ENCODE results near the gene MCF2L2. TPM values are rescaled to one million over a fixed set of nuclear protein-coding genes. Genes with fewer than 3 reads are reported as not detected.
A peak's percentile ranks its signal among the peaks of the same experiment; 100 is the strongest.

The MCF2L2 gene
- total RNA-seq, 1 donor from 2014 or later: not detected

DNA sequence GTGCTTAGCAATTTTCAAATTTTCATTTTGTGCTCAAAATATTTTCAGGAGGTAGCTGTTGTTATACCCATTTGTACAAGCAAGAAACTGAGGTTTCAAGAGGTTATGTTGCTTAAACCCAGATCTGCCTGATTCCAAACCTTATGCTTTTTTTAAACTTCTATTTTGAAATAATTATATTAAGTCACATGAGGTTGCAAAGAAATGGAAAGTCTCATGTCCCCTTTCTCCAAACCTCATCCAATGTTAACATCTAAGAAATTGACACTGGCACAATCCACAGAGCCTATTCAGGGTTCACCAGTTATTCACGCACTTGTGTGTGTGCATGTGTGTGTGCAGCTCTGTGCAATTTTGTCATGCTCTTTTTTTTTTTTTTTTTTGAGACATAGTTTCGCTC lies 140.3 kb downstream of the MCF2L2 start:
- H3K27me3 ChIP-seq: no peaks in the 10 kb centered on the region
- no peaks in the 10 kb centered on the region for H3K36me3 ChIP-seq
- DNase-seq (ENCODE audit: low spot score in 2 of 2): no peak
- TF ChIP-seq, protein P1, sequence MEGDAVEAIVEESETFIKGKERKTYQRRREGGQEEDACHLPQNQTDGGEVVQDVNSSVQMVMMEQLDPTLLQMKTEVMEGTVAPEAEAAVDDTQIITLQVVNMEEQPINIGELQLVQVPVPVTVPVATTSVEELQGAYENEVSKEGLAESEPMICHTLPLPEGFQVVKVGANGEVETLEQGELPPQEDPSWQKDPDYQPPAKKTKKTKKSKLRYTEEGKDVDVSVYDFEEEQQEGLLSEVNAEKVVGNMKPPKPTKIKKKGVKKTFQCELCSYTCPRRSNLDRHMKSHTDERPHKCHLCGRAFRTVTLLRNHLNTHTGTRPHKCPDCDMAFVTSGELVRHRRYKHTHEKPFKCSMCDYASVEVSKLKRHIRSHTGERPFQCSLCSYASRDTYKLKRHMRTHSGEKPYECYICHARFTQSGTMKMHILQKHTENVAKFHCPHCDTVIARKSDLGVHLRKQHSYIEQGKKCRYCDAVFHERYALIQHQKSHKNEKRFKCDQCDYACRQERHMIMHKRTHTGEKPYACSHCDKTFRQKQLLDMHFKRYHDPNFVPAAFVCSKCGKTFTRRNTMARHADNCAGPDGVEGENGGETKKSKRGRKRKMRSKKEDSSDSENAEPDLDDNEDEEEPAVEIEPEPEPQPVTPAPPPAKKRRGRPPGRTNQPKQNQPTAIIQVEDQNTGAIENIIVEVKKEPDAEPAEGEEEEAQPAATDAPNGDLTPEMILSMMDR (IDR thresholded peaks at IDR 0.05): no peak
- H3K9me3 ChIP-seq: no peaks in the 10 kb centered on the region
- intact Hi-C loops (cut with DNase I): loop anchor here (5.0 kb wide), 1 partner anchor 349 kb away; the partner anchor contains the start of gene KLHL24
- peak overlapping the region; percentile 58 to 89 for H3K27ac ChIP-seq
- H3K4me3 ChIP-seq: no peak overlapping the region
- H3K4me1 ChIP-seq: peaks cover 5 to 27% of the 10 kb centered on the region in 2 donors

DNA sequence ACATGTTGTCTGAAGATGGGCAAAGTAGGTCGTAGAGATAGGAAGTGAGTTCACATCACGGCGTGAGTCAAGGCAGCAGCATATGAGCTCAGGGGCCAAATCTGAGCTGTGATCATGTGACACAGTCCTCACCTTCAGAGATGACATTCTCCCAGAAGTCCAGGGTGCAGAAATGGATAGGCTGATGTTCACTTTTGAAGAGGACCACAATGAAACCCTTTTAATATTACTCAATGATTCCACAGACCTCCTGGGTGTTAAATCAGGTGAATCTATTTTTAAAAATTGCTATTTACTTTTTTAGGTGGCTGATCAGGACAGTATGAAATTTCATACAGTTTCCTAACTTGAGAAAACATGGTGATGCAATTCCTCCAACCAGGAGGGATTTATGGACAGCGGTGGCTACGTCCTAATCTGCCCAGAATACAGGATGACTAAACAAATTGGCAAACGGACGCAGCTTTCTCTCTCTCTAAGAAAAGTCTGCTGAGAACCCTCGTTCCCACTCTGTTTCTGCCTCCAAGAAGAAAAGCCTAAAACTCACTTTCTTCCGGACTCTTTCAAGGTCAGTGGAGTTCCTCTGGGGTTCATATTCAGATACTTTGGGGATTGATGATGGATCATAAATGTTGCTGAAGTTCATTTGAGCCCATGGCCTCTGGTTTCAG lies 141.0 kb downstream of the MCF2L2 start:
- Histone ChIP-seq H3K4me3 (no peak overlapping the region), H3K27me3 (no peaks in the 10 kb centered on the region), H3K36me3 (no peaks in the 10 kb centered on the region), H3K9me3 (no peaks in the 10 kb centered on the region), H3K4me1 (peaks cover 5 to 27% of the 10 kb centered on the region in 2 donors), H3K27ac (peak overlapping the region; percentile 83 to 89)
- intact Hi-C loops (cut with DNase I): loop anchor here (2.0 to 5.0 kb wide), 3 partner anchors 33 to 350 kb away; partner anchors contain the start of genes KLHL24 and MCCC1
- TF ChIP-seq, protein P1 (IDR thresholded peaks at IDR 0.05): no peak
- DNase-seq (ENCODE audit: low spot score in 2 of 2): peak in 1 of 2 donors; percentile 74

DNA sequence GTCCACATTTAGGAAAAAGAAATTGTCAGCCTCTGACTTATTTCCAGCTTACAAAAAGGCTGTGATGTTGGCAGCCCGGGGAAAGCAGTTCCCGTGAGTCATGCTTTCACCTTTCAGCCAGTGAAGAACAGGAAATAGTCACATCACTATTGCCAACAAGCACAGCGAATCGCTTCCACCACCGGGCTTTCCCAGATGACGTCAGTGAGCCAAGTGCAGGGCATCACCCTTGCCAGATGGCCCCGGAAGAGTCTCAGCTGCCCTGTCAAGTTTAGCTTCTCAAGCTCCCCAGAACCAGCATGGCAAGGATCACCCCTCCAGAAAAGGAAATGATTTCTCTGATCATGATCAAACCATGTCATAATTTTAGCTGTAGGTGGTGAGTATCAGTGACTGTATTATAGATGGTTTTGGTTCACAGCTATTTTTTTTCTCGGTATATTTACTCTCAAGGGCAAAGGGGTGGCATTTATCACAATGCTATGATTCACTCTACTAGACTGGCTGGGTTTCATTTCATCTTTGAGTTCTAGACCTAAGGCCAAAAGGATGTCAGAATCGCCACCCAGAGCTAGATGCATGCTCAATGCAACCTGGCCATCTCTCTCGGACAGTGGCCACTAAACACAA lies 142.5 kb downstream of the MCF2L2 start:
- intact Hi-C loops (cut with DNase I): loop anchor here (2.0 to 5.0 kb wide), 3 partner anchors 31 to 351 kb away; partner anchors contain the start of genes KLHL24 and MCCC1
- H3K4me1 ChIP-seq: peaks cover 5 to 27% of the 10 kb centered on the region in 2 donors
- DNase-seq (ENCODE audit: low spot score in 2 of 2): peak; percentile 90 to 97
- H3K27me3 ChIP-seq: no peaks in the 10 kb centered on the region
- no peaks in the 10 kb centered on the region for H3K9me3 ChIP-seq
- TF ChIP-seq, protein P1 (IDR thresholded peaks at IDR 0.05): no peak
- H3K36me3 ChIP-seq: no peaks in the 10 kb centered on the region
- H3K4me3 ChIP-seq: no peak overlapping the region
- H3K27ac ChIP-seq: peak overlapping the region; percentile 83 to 89

DNA sequence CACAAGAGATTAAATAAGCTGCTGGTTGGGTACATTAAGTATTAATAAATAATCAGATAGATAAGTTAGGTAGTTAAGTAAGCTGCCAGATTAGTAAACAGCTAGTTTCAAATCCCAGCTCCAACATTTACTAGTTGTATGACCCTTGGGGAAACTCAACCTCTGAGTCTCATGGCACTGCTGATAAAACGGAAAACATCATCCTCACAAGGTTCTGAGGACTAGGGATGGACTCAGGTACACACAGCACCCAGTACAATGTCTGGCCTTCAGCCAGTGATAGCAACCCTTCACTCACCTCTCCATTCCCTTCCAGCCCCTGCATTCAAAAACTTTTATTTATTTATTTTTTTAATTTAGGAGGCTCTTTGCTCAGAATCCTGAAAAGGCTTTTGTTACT lies 143.1 kb downstream of the MCF2L2 start:
- no peak for DNase-seq (ENCODE audit: low spot score in 2 of 2)
- no peaks in the 10 kb centered on the region for H3K36me3 ChIP-seq
- intact Hi-C loops (cut with DNase I): loop anchor here (5.0 kb wide), 1 partner anchor 352 kb away; the partner anchor contains the start of gene KLHL24
- H3K4me3 ChIP-seq: peak overlapping the region in 1 of 2 donors; percentile 40
- H3K27ac ChIP-seq: peak overlapping the region; percentile 83 to 89
- no peaks in the 10 kb centered on the region for H3K9me3 ChIP-seq
- no peaks in the 10 kb centered on the region for H3K27me3 ChIP-seq
- TF ChIP-seq, protein P1 (IDR thresholded peaks at IDR 0.05): no peak
- H3K4me1 ChIP-seq: peaks cover 5 to 27% of the 10 kb centered on the region in 2 donors

DNA sequence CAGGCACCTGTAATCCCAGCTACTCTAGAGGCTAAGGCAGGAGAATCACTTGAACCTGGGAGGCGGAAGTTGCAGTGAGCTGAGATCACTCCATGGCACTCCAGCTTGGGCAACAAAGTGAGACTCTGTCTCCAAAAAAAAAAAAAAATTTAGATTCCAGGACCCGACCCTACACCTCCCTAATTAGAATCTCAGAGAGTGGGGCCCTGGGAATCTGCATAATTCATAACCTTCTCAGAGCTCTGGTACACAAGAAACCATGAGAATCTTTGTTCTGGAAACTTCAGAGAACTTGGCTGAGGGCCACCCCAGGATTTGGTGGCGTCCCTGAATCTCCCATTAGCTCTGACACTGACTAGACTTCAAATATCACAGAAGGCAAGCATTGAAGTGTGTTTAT lies 143.8 kb downstream of the MCF2L2 start:
- no peaks in the 10 kb centered on the region for H3K27me3 ChIP-seq
- H3K4me1 ChIP-seq: peaks cover 5 to 27% of the 10 kb centered on the region in 2 donors
- no peaks in the 10 kb centered on the region for H3K9me3 ChIP-seq
- peak overlapping the region; percentile 83 to 89 for H3K27ac ChIP-seq
- intact Hi-C loops (cut with DNase I): no loop called here
- DNase-seq (ENCODE audit: low spot score in 2 of 2): no peak
- TF ChIP-seq, protein P1 (IDR thresholded peaks at IDR 0.05): no peak
- no peaks in the 10 kb centered on the region for H3K36me3 ChIP-seq
- H3K4me3 ChIP-seq: no peak overlapping the region
